ENCODE results near the gene HOXD11.

DNA sequence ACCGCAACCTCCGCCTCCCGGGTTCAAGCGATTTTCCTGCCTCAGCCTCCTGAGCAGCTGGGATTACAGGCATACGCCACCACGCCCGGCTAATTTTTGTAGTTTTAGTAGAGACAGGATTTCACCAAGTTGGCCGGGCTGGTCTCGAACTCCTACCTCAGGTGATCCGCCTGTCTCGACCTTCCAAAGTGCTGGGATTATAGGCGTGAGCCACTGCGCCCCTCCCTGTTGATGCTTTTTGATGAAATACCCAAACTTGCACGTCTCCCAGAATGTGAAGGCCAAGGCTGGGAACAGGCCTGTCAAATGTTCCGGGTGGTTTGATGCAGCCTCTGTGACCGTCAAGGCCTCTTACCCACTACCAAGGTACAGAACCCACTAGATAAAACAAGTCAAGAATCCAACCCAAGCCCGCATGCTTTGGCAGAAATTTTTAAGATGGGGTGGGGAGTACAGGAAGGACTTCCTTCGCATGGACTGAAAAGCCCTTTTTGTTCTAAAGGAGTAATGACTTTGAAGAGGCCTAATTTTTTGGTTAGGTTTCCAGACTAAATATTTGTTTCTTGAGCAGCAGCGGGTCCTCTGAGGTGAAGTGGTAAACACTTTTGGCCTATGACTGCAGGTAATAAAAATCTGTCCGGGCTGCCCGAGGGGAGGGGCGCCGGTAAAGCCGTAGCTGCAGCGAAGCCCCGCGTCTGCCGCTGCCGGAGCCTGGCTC lies 19.6 kb upstream of the HOXD11 start:
- TF ChIP-seq TAF1 (IDR thresholded peaks at IDR 0.05; ENCODE audit: low read depth) (no peak), EZH2 (IDR thresholded peaks at IDR 0.05; ENCODE audit: borderline replicate concordance, insufficient read depth, low read length, poor library complexity, severe bottlenecking) (no peak), POLR2AphosphoS5 (IDR thresholded peaks at IDR 0.05) (no peak), SMC3 (conservative IDR thresholded peaks at IDR 0.05; ENCODE audit: poor library complexity) (no peak)
- TF ChIP-seq, protein P1, sequence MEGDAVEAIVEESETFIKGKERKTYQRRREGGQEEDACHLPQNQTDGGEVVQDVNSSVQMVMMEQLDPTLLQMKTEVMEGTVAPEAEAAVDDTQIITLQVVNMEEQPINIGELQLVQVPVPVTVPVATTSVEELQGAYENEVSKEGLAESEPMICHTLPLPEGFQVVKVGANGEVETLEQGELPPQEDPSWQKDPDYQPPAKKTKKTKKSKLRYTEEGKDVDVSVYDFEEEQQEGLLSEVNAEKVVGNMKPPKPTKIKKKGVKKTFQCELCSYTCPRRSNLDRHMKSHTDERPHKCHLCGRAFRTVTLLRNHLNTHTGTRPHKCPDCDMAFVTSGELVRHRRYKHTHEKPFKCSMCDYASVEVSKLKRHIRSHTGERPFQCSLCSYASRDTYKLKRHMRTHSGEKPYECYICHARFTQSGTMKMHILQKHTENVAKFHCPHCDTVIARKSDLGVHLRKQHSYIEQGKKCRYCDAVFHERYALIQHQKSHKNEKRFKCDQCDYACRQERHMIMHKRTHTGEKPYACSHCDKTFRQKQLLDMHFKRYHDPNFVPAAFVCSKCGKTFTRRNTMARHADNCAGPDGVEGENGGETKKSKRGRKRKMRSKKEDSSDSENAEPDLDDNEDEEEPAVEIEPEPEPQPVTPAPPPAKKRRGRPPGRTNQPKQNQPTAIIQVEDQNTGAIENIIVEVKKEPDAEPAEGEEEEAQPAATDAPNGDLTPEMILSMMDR (IDR thresholded peaks at IDR 0.05; ENCODE audit: poor library complexity, severe bottlenecking): no peak
- TF ChIP-seq, protein P2, sequence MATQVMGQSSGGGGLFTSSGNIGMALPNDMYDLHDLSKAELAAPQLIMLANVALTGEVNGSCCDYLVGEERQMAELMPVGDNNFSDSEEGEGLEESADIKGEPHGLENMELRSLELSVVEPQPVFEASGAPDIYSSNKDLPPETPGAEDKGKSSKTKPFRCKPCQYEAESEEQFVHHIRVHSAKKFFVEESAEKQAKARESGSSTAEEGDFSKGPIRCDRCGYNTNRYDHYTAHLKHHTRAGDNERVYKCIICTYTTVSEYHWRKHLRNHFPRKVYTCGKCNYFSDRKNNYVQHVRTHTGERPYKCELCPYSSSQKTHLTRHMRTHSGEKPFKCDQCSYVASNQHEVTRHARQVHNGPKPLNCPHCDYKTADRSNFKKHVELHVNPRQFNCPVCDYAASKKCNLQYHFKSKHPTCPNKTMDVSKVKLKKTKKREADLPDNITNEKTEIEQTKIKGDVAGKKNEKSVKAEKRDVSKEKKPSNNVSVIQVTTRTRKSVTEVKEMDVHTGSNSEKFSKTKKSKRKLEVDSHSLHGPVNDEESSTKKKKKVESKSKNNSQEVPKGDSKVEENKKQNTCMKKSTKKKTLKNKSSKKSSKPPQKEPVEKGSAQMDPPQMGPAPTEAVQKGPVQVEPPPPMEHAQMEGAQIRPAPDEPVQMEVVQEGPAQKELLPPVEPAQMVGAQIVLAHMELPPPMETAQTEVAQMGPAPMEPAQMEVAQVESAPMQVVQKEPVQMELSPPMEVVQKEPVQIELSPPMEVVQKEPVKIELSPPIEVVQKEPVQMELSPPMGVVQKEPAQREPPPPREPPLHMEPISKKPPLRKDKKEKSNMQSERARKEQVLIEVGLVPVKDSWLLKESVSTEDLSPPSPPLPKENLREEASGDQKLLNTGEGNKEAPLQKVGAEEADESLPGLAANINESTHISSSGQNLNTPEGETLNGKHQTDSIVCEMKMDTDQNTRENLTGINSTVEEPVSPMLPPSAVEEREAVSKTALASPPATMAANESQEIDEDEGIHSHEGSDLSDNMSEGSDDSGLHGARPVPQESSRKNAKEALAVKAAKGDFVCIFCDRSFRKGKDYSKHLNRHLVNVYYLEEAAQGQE (IDR thresholded peaks at IDR 0.05; ENCODE audit: borderline replicate concordance): no peak
